ENCODE results near the gene SSPN. TPM values are rescaled to one million over a fixed set of nuclear protein-coding genes. Genes with fewer than 3 reads are reported as not detected.
"Not testable (repeated sequence)": the region's sequence is repeated elsewhere in the genome, so short reads cannot be mapped to it uniquely, and the experiment has no call there.

SSPN gene
- total and polyA plus RNA-seq, 9 donors, result 71.5 to 126 (median 96.5) TPM

- WGBS (ENCODE audit: insufficient coverage), result 75% methylated on average over 7 of the region's 10 CpGs
- Histone ChIP-seq H3K27ac (ENCODE audit: low read length) (no peak overlapping the region), H3K27me3 (ENCODE audit: control insufficient read depth, insufficient read depth, low read length) (peaks cover 12% of the 10 kb centered on the region)
These were observed 30.7 kb downstream of the SSPN start for GRCh38 chr12:26226122-26226521.

GRCh38 chr12:26226629-26227360 is 31.4 kb downstream of the SSPN start:
- DNase-seq, result no peak
- Histone ChIP-seq H3K9me3 (replicated peaks; ENCODE audit: control insufficient read depth, low read depth, low read length) (no peaks in the 10 kb centered on the region), H3K4me1 (ENCODE audit: control insufficient read depth, insufficient read depth, low read length) (peaks cover 8% of the 10 kb centered on the region), H3K36me3 (ENCODE audit: control insufficient read depth, insufficient read depth, low read length) (peaks cover 5% of the 10 kb centered on the region), H3K27me3 (ENCODE audit: control insufficient read depth, insufficient read depth, low read length) (peaks cover 12% of the 10 kb centered on the region), H3K4me3 (ENCODE audit: low read length) (peak overlapping the region; percentile 28), H3K27ac (ENCODE audit: low read length) (no peak overlapping the region)
- WGBS (ENCODE audit: insufficient coverage), result 7% methylated on average over 29 of the region's 44 CpGs

More at GRCh38 chr12:26226122-26226521, 30.7 kb downstream of the SSPN start:
- H3K9me3 ChIP-seq (replicated peaks; ENCODE audit: control insufficient read depth, low read depth, low read length), result no peaks in the 10 kb centered on the region
- no peak for DNase-seq
- H3K36me3 ChIP-seq (ENCODE audit: control insufficient read depth, insufficient read depth, low read length), result peaks cover 5% of the 10 kb centered on the region
- H3K4me1 ChIP-seq (ENCODE audit: control insufficient read depth, insufficient read depth, low read length), result peaks cover 8% of the 10 kb centered on the region
- no peak overlapping the region for H3K4me3 ChIP-seq (ENCODE audit: low read length)

GRCh38 chr12:26227361-26227745 is 32.0 kb downstream of the SSPN start:
- H3K9me3 ChIP-seq (replicated peaks; ENCODE audit: control insufficient read depth, low read depth, low read length), result no peaks in the 10 kb centered on the region
- H3K36me3 ChIP-seq (ENCODE audit: control insufficient read depth, insufficient read depth, low read length), result peaks cover 5% of the 10 kb centered on the region
- no peak for DNase-seq
- H3K4me3 ChIP-seq (ENCODE audit: low read length), result no peak overlapping the region
- H3K27ac ChIP-seq (ENCODE audit: low read length), result no peak overlapping the region
- WGBS (ENCODE audit: insufficient coverage), result 86% methylated on average over 1 of the region's 6 CpGs
- peaks cover 8% of the 10 kb centered on the region for H3K4me1 ChIP-seq (ENCODE audit: control insufficient read depth, insufficient read depth, low read length)
- H3K27me3 ChIP-seq (ENCODE audit: control insufficient read depth, insufficient read depth, low read length), result peaks cover 12% of the 10 kb centered on the region

- Histone ChIP-seq H3K27me3 (ENCODE audit: control insufficient read depth, insufficient read depth, low read length) (peaks cover 12% of the 10 kb centered on the region), H3K9me3 (replicated peaks; ENCODE audit: control insufficient read depth, low read depth, low read length) (no peaks in the 10 kb centered on the region), H3K4me1 (ENCODE audit: control insufficient read depth, insufficient read depth, low read length) (peaks cover 12% of the 10 kb centered on the region), H3K4me3 (ENCODE audit: low read length) (no peak overlapping the region), H3K27ac (ENCODE audit: low read length) (no peak overlapping the region), H3K36me3 (ENCODE audit: control insufficient read depth, insufficient read depth, low read length) (peaks cover 5% of the 10 kb centered on the region)
- DNase-seq, result no peak
- WGBS (ENCODE audit: insufficient coverage), result no CpG with 5 or more reads among the region's 4 CpGs
These were observed 34.5 kb downstream of the SSPN start for GRCh38 chr12:26229910-26230309.

- peak; percentile 80 for DNase-seq
- 0% methylated on average over 1 of the region's 4 CpGs for WGBS (ENCODE audit: insufficient coverage)
These were observed 36.1 kb downstream of the SSPN start for GRCh38 chr12:26231470-26231869.

GRCh38 chr12:26231921-26232320 is 36.5 kb downstream of the SSPN start:
- no peak overlapping the region for H3K27ac ChIP-seq (ENCODE audit: low read length)
- H3K9me3 ChIP-seq (replicated peaks; ENCODE audit: control insufficient read depth, low read depth, low read length), result no peaks in the 10 kb centered on the region
- peaks cover 2% of the 10 kb centered on the region for H3K36me3 ChIP-seq (ENCODE audit: control insufficient read depth, insufficient read depth, low read length)
- no peak overlapping the region for H3K4me3 ChIP-seq (ENCODE audit: low read length)
- peak; percentile 57 for DNase-seq
- no CpG with 5 or more reads among the region's 3 CpGs for WGBS (ENCODE audit: insufficient coverage)
- H3K4me1 ChIP-seq (ENCODE audit: control insufficient read depth, insufficient read depth, low read length), result peaks cover 3% of the 10 kb centered on the region
- peaks cover 2% of the 10 kb centered on the region for H3K27me3 ChIP-seq (ENCODE audit: control insufficient read depth, insufficient read depth, low read length)

More at GRCh38 chr12:26231470-26231869, 36.1 kb downstream of the SSPN start:
- Histone ChIP-seq H3K4me1 (ENCODE audit: control insufficient read depth, insufficient read depth, low read length) (peaks cover 7% of the 10 kb centered on the region), H3K9me3 (replicated peaks; ENCODE audit: control insufficient read depth, low read depth, low read length) (no peaks in the 10 kb centered on the region), H3K27me3 (ENCODE audit: control insufficient read depth, insufficient read depth, low read length) (peaks cover 6% of the 10 kb centered on the region), H3K36me3 (ENCODE audit: control insufficient read depth, insufficient read depth, low read length) (peaks cover 2% of the 10 kb centered on the region), H3K27ac (ENCODE audit: low read length) (peak overlapping the region; percentile 48), H3K4me3 (ENCODE audit: low read length) (no peak overlapping the region)

GRCh38 chr12:26233631-26234030 is 38.3 kb downstream of the SSPN start:
- H3K27ac ChIP-seq (ENCODE audit: low read length), result peak overlapping the region; percentile 73
- peaks cover 3% of the 10 kb centered on the region for H3K4me1 ChIP-seq (ENCODE audit: control insufficient read depth, insufficient read depth, low read length)
- no CpG with 5 or more reads among the region's 9 CpGs for WGBS (ENCODE audit: insufficient coverage)
- H3K27me3 ChIP-seq (ENCODE audit: control insufficient read depth, insufficient read depth, low read length), result no peaks in the 10 kb centered on the region
- no peaks in the 10 kb centered on the region for H3K9me3 ChIP-seq (replicated peaks; ENCODE audit: control insufficient read depth, low read depth, low read length)
- peak; percentile 91 for DNase-seq
- no peak overlapping the region for H3K4me3 ChIP-seq (ENCODE audit: low read length)
- peaks cover 2% of the 10 kb centered on the region for H3K36me3 ChIP-seq (ENCODE audit: control insufficient read depth, insufficient read depth, low read length)

- not testable (repeated sequence) for DNase-seq; H3K27ac ChIP-seq (ENCODE audit: low read length); H3K27me3 ChIP-seq (ENCODE audit: control insufficient read depth, insufficient read depth, low read length); H3K36me3 ChIP-seq (ENCODE audit: control insufficient read depth, insufficient read depth, low read length); H3K9me3 ChIP-seq (replicated peaks; ENCODE audit: control insufficient read depth, low read depth, low read length); H3K4me3 ChIP-seq (ENCODE audit: low read length)
- H3K4me1 ChIP-seq (ENCODE audit: control insufficient read depth, insufficient read depth, low read length), result peaks cover 12% of the 10 kb centered on the region
- no CpG with 5 or more reads among the region's 2 CpGs for WGBS (ENCODE audit: insufficient coverage)
These were observed 40.1 kb downstream of the SSPN start for GRCh38 chr12:26235465-26235864.

- Histone ChIP-seq H3K4me3 (ENCODE audit: low read length) (no peak overlapping the region), H3K27me3 (ENCODE audit: control insufficient read depth, insufficient read depth, low read length) (no peaks in the 10 kb centered on the region), H3K36me3 (ENCODE audit: control insufficient read depth, insufficient read depth, low read length) (no peaks in the 10 kb centered on the region), H3K9me3 (replicated peaks; ENCODE audit: control insufficient read depth, low read depth, low read length) (no peaks in the 10 kb centered on the region), H3K4me1 (ENCODE audit: control insufficient read depth, insufficient read depth, low read length) (peaks cover 12% of the 10 kb centered on the region), H3K27ac (ENCODE audit: low read length) (no peak overlapping the region)
- WGBS (ENCODE audit: insufficient coverage), result 35% methylated on average over 4 of the region's 4 CpGs
- DNase-seq, result peak; percentile 70
These were observed 43.2 kb downstream of the SSPN start for GRCh38 chr12:26238341-26239121.

GRCh38 chr12:26239122-26239851 is 43.9 kb downstream of the SSPN start:
- WGBS (ENCODE audit: insufficient coverage), result 49% methylated on average over 4 of the region's 5 CpGs
- no peaks in the 10 kb centered on the region for H3K36me3 ChIP-seq (ENCODE audit: control insufficient read depth, insufficient read depth, low read length)
- H3K27me3 ChIP-seq (ENCODE audit: control insufficient read depth, insufficient read depth, low read length), result no peaks in the 10 kb centered on the region
- no peaks in the 10 kb centered on the region for H3K9me3 ChIP-seq (replicated peaks; ENCODE audit: control insufficient read depth, low read depth, low read length)
- DNase-seq, result peak; percentile 50
- H3K4me1 ChIP-seq (ENCODE audit: control insufficient read depth, insufficient read depth, low read length), result peaks cover 9% of the 10 kb centered on the region
- H3K27ac ChIP-seq (ENCODE audit: low read length), result no peak overlapping the region
- no peak overlapping the region for H3K4me3 ChIP-seq (ENCODE audit: low read length)

Data from muscle of leg (tissue), 11 donors.